Liver (tissue), 9 donors: ENCODE data around the gene KIF5A. TPM values are rescaled to one million over a fixed set of nuclear protein-coding genes. Genes with fewer than 3 reads are reported as not detected.
"Not testable (repeated sequence)": the region's sequence is repeated elsewhere in the genome, so short reads cannot be mapped to it uniquely, and the experiment has no call there.

Source experiments
- DNase-seq: peaks from one replicate; pipeline ENCODE4 v3.0.0-alpha.2; 2017; ENCODE audit warnings: low spot score
- H3K27ac ChIP-seq, 2 donors: one replicate each; pipeline ENCODE4 v1.7.0; 2013; ENCODE audit warnings: inconsistent platforms in 2 of 2, low read length in 2 of 2, control low read depth in 1 of 2, low read depth in 1 of 2, mild to moderate bottlenecking in 1 of 2
- H3K27me3 ChIP-seq, 4 donors: one replicate each; pipeline versions ENCODE4 v1.6.1 to v1.7.0; 2013; ENCODE audit warnings: low read length in 3 of 4, inconsistent platforms in 1 of 4, mild to moderate bottlenecking in 1 of 4, moderate library complexity in 1 of 4; ENCODE audit not compliant: control insufficient read depth in 4 of 4, insufficient read depth in 4 of 4
- H3K36me3 ChIP-seq, 4 donors: one replicate each; pipeline versions ENCODE4 v1.6.1 to v1.7.0; 2013; ENCODE audit warnings: low read length in 3 of 4, mild to moderate bottlenecking in 3 of 4, low read depth in 1 of 4, moderate library complexity in 1 of 4; ENCODE audit not compliant: control insufficient read depth in 4 of 4, insufficient read depth in 3 of 4
- H3K4me1 ChIP-seq, 4 donors: one replicate each; pipeline versions ENCODE4 v1.6.1 to v1.7.0; 2013; ENCODE audit warnings: low read length in 3 of 4, mild to moderate bottlenecking in 3 of 4, moderate library complexity in 1 of 4; ENCODE audit not compliant: control insufficient read depth in 4 of 4, insufficient read depth in 4 of 4
- H3K4me3 ChIP-seq, 3 donors: one replicate each; pipeline versions ENCODE4 v1.6.1 to v1.7.0; 2013; ENCODE audit warnings: low read length in 3 of 3, control low read depth in 1 of 3, low read depth in 1 of 3, mild to moderate bottlenecking in 1 of 3
- H3K9ac ChIP-seq, 2 donors: one replicate each; pipeline ENCODE4 v1.7.0; 2013; ENCODE audit warnings: low read length in 2 of 2, mild to moderate bottlenecking in 2 of 2, moderate library complexity in 2 of 2, control low read depth in 1 of 2, low read depth in 1 of 2
- H3K9me3 ChIP-seq, 4 donors: one replicate each; pipeline versions ENCODE4 v1.6.1 to v1.7.0; 2013; ENCODE audit warnings: low read length in 3 of 4; ENCODE audit not compliant: control insufficient read depth in 4 of 4
- CTCF ChIP-seq: fragments of 150-350 bp; IDR thresholded peaks from 2 replicates; pipeline ENCODE4 v1.5.1; 2017; ENCODE audit warnings: improper control_type of control experiment, low read depth, low read length; ENCODE audit not compliant: missing input control
- EGR1 ChIP-seq, 2 donors: IDR thresholded peaks; 2 replicates each; pipeline ENCODE4 v1.6.1; 2016 to 2018; ENCODE audit warnings: antibody characterized with exemption in 2 of 2, low read depth in 2 of 2
- FOXA1 ChIP-seq: IDR thresholded peaks from 2 replicates; pipeline ENCODE4 v1.6.1; 2016; ENCODE audit warnings: antibody characterized with exemption
- GABPA ChIP-seq, 2 donors: IDR thresholded peaks in 1 of 2; conservative IDR thresholded peaks in 1 of 2; 2 replicates each; pipeline ENCODE4 v1.6.1; 2016; ENCODE audit warnings: antibody characterized with exemption in 2 of 2, mild to moderate bottlenecking in 1 of 2, moderate library complexity in 1 of 2
- HNF4A ChIP-seq, 2 donors: conservative IDR thresholded peaks; 2 replicates each; pipeline ENCODE4 v1.6.1; 2016; ENCODE audit warnings: antibody characterized with exemption in 2 of 2, mild to moderate bottlenecking in 2 of 2
- JUND ChIP-seq, 2 donors: IDR thresholded peaks; 2 replicates each; pipeline ENCODE4 v1.6.1; 2016; ENCODE audit warnings: antibody characterized with exemption in 2 of 2
- NR2F2 ChIP-seq: IDR thresholded peaks from 2 replicates; pipeline ENCODE4 v1.6.1; 2016; ENCODE audit warnings: antibody characterized with exemption
- RAD21 ChIP-seq, 2 donors: IDR thresholded peaks; 2 replicates each; pipeline ENCODE4 v1.6.1; 2016; ENCODE audit warnings: antibody characterized with exemption in 2 of 2, mild to moderate bottlenecking in 2 of 2
- SP1 ChIP-seq: IDR thresholded peaks from 2 replicates; pipeline ENCODE4 v1.6.1; 2018; ENCODE audit warnings: antibody characterized with exemption, mild to moderate bottlenecking
- WGBS: extraction: QIAGEN DNeasy Blood & Tissue Kit; methylation state at CpG from one replicate; pipeline ENCODE4 v1.1.7; 2013; 5-methylcytosine and 5-hydroxymethylcytosine counted together
- polyA plus RNA-seq, 2 donors: library from polyadenylated mRNA; stranded (reverse) in 1 of 2; unstranded in 1 of 2; fragments of 200-250 nt in 1 of 2; fragments of >200 nt in 1 of 2; fragmentation: Nextera tagmentation in 1 of 2; extraction: Ambion mirVana in 1 of 2; gene quantifications; one replicate each; pipeline versions ENCODE4 v1.2.1 to v1.2.3, GENCODE V29; 2013 to 2015
- total RNA-seq, 2 donors: library from RNA; depleted of rRNA; stranded (reverse); fragments of >200 nt; gene quantifications; one replicate each; pipeline ENCODE4 v1.2.3, GENCODE V29; 2014
- TF ChIP-seq, protein P1 (sequence below): IDR thresholded peaks from 2 replicates; pipeline ENCODE4 v1.6.1; 2016; ENCODE audit warnings: antibody characterized with exemption
- donor health status: healthy.
- donor health status: healthy.
- donor health status: healthy.
- donor health status: healthy.
- donor health status: healthy.

The KIF5A gene
- total and polyA plus RNA-seq, 4 donors = 0.01 to 0.42 TPM; not detected in 2

- Histone ChIP-seq H3K27me3 (peaks cover 0 to 18% (median 8%) of the 10 kb centered on the region in 4 donors), H3K9me3 (no peaks in the 10 kb centered on the region), H3K9ac (no peak overlapping the region), H3K27ac (no peak overlapping the region), H3K4me1 (peaks cover 4 to 18% (median 12%) of the 10 kb centered on the region in 4 donors), H3K4me3 (no peak overlapping the region), H3K36me3 (no peaks in the 10 kb centered on the region)
- TF ChIP-seq, protein P1, sequence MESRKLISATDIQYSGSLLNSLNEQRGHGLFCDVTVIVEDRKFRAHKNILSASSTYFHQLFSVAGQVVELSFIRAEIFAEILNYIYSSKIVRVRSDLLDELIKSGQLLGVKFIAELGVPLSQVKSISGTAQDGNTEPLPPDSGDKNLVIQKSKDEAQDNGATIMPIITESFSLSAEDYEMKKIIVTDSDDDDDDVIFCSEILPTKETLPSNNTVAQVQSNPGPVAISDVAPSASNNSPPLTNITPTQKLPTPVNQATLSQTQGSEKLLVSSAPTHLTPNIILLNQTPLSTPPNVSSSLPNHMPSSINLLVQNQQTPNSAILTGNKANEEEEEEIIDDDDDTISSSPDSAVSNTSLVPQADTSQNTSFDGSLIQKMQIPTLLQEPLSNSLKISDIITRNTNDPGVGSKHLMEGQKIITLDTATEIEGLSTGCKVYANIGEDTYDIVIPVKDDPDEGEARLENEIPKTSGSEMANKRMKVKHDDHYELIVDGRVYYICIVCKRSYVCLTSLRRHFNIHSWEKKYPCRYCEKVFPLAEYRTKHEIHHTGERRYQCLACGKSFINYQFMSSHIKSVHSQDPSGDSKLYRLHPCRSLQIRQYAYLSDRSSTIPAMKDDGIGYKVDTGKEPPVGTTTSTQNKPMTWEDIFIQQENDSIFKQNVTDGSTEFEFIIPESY = no peak
- no peak for TF ChIP-seq EGR1 (IDR thresholded peaks at IDR 0.05; ENCODE audit: low read depth in 2 of 2)
- TF ChIP-seq GABPA (IDR thresholded peaks at IDR 0.05 in 1 of 2, conservative IDR thresholded peaks at IDR 0.05 in 1 of 2) = no peak
- TF ChIP-seq FOXA1 = no peak
- no peak for TF ChIP-seq CTCF
- 37% methylated on average over 11 of the region's 11 CpGs for WGBS
- DNase-seq = no peak
Measured at GRCh38 chr12:57617942-57618341, 68.1 kb downstream of the KIF5A start.

DNA sequence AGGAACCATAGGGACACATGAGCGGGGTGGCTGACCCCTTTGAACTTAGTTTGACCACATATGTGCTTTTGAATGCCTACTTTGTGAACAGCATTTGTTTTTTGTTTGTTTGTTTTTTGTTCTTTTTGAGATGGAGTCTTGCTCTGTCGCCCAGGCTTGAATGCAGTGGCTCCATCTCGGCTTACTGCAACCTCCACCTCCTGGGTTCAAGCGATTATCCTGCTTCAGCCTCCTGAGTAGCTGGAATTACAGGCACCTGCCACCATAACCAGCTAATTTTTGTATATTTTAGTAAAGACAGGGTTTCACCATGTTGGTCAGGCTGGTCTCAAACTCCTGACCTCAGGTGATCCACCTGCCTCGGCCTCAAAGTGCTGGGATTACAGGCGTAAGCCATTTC lies 68.6 kb downstream of the KIF5A start:
- Histone ChIP-seq H3K4me1 (peaks cover 4 to 18% (median 12%) of the 10 kb centered on the region in 4 donors), H3K27me3 (peaks cover 0 to 18% (median 7%) of the 10 kb centered on the region in 4 donors)
- not testable (repeated sequence) for H3K4me3 ChIP-seq, DNase-seq, H3K9me3 ChIP-seq, H3K36me3 ChIP-seq, H3K27ac ChIP-seq, H3K9ac ChIP-seq
- WGBS = 92% methylated on average over 6 of the region's 6 CpGs

DNA sequence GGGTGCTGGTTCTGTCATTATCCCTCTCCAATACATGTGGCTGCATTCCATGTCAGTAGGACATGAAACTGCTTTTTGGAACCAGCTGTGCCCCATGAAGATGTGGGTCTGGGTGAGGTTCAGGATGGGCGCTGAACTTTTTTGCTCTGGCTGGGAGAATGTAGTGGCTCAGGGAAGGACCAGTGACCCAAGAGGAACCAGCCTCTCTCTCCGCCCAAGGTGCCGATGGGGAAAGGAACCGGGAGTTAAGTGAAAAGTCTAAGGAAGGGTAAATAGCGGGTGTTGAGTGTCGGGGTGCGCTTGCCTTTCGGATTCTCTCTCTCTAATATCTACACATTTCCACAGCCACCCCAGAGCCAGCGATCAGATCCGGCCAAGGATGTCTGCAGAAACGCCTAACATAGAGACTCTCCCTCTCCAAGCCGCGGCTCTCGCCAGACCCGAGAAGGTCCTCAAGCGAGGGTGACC lies 69.2 kb downstream of the KIF5A start:
- TF ChIP-seq RAD21 (IDR thresholded peaks at IDR 0.05) = no peak
- no peak for TF ChIP-seq NR2F2
- no peak for TF ChIP-seq HNF4A (conservative IDR thresholded peaks at IDR 0.05)
- no peak for TF ChIP-seq SP1
- TF ChIP-seq JUND (IDR thresholded peaks at IDR 0.05) = no peak
- TF ChIP-seq GABPA (IDR thresholded peaks at IDR 0.05 in 1 of 2, conservative IDR thresholded peaks at IDR 0.05 in 1 of 2) = no peak
- Histone ChIP-seq H3K9me3 (no peaks in the 10 kb centered on the region), H3K36me3 (no peaks in the 10 kb centered on the region), H3K4me3 (no peak overlapping the region), H3K27ac (no peak overlapping the region), H3K4me1 (peaks cover 4 to 18% (median 12%) of the 10 kb centered on the region in 4 donors), H3K27me3 (peaks cover 0 to 18% (median 6%) of the 10 kb centered on the region in 4 donors), H3K9ac (no peak overlapping the region)
- WGBS = 39% methylated on average over 16 of the region's 16 CpGs
- no peak for DNase-seq
